MV-4-11 (cell line): Measurements from ENCODE around the gene TRAF3.
"Not testable (repeated sequence)": the region's sequence is repeated elsewhere in the genome, so short reads cannot be mapped to it uniquely, and the experiment has no call there.

ENCODE experiments used
- DNase-seq: peaks from one replicate; lab custom pipeline; 2025; lab: John Stamatoyannopoulos, UW

The TRAF3 gene

DNA sequence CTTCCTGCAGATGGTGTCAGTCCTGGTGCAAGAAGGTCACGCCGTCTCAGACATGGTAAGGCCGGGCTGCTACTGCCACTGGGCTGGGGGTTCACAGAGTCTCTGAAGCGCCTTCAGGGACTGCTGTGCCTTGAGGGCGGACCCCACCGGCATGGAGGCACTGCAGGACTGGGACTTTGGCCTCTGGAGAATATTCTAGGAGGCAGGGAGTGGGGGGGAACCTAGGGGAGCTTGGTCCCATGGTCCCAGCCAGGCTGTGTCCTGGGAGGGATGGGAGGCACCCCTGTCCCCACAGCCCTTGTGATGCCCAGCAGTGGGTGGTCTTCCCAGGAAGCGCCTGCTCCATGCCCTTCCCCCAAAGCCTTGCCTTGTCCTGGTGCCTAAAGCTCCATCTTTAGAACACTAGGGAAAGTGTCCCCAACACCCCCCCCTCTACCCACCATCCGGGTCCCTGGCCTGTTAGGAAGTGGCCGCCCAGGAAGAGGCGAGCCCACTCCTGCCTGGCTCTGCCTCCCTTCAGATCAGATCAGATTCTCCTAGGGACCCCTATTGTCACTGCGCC is 146.8 kb downstream of the TRAF3 start:
- DNase-seq = no peak

DNA sequence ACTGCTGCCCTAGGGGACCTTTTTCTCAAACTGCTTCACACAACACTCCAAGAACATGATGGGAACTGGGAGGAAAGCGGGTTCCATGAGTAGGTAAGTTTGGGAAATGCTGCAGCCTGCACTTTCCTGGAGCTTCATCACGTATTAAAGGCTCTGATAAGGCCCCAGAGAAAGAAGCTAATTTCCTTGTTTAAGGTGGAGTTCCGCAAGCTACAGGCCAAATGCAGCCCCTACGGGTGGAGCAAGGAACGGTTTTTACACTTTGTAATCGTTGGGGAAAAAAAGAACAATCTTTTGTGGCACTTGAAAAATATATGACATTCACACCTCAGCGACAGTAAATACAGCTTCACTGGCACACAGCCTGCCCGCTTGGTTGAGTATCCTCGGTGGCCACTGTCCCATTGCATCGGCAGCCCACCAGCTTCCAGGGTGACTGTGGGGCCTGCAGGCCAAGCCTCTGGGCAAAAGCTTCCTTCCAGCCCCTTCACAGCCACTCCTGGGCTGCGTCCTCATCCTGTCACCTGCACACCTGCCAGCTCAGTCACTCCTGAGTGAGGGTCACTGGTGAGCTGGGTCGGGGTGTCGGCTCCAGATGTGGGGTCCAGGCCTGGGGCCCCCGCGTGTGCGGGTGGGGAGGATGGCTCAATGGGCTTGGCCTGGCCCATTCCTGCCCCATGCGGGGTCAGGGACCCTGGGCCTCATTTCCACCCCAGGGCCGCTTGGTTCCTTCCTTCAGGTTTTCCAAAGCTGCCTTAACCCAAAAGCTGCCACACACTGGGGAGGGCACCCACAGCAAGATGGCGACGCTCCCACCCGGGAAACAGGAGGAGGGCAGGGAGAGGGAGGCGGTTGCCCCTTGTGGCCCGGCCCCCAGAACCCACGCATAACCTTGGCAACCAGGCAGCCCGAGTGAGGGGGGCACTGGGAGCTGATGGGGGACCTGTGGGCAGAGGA is 147.7 kb downstream of the TRAF3 start:
- no peak for DNase-seq

- DNase-seq = no peak
Observed at GRCh38 chr14:102925646-102926045, 148.4 kb downstream of the TRAF3 start.

DNA sequence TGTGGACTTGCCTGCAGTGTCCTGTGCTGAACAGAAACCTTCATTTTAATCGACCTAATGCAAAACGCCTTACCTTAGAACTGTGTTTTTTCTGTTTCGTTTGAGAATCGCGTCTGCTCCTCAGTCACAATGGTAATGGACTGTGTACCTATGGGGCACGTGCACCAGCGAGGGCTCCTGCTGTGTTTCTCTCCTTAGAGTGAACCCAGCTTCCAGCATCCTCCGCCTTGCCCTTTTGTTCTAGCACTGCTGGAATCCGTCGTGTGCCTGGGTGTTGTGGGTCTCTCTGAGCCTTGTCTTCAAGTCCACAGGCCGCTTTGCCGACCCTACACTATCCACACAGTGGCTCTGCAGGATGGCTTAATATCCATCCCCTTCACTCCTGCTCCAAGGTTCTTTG is 148.9 kb downstream of the TRAF3 start:
- no peak for DNase-seq

- not testable (repeated sequence) for DNase-seq
Observed at GRCh38 chr14:102926840-102927239, 149.6 kb downstream of the TRAF3 start.

- DNase-seq = no peak
Observed at GRCh38 chr14:102927346-102927877, 150.2 kb downstream of the TRAF3 start.

- peak; percentile 44 for DNase-seq
Observed at GRCh38 chr14:102927878-102928411, 150.7 kb downstream of the TRAF3 start.

- DNase-seq = peak; percentile 47
Observed at GRCh38 chr14:102928412-102929240, 151.4 kb downstream of the TRAF3 start.

- DNase-seq = no peak
Observed at GRCh38 chr14:102929241-102930137, 152.2 kb downstream of the TRAF3 start.

DNA sequence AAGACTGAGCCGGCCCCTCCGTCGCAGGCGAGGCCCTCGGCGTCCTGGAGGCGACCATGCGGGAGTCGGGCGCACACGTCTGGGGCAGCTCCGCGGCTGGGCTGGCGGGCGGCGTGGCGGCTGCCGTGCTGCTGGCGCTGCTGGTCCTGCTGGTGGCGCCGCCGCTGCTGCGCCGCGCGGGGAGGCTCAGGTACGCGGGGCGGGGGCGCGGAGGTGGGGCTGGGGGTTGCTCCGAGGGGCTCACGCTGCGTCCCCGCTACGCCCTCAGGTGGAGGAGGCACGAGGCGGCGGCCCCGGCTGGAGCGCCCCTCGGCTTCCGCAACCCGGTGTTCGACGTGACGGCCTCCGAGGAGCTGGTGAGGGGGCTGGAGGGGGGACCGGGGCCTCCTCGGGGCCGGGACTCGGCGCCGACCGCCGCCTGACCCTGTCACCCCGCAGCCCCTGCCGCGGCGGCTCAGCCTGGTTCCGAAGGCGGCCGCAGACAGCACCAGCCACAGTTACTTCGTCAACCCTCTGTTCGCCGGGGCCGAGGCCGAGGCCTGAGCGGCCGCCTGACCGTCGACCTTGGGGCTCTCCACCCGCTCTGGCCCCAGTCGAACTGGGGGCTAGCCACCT is 153.0 kb downstream of the TRAF3 start:
- no peak for DNase-seq

GRCh38 chr14:102930753-102931579 is 153.7 kb downstream of the TRAF3 start:
- DNase-seq = peak; percentile 74

DNA sequence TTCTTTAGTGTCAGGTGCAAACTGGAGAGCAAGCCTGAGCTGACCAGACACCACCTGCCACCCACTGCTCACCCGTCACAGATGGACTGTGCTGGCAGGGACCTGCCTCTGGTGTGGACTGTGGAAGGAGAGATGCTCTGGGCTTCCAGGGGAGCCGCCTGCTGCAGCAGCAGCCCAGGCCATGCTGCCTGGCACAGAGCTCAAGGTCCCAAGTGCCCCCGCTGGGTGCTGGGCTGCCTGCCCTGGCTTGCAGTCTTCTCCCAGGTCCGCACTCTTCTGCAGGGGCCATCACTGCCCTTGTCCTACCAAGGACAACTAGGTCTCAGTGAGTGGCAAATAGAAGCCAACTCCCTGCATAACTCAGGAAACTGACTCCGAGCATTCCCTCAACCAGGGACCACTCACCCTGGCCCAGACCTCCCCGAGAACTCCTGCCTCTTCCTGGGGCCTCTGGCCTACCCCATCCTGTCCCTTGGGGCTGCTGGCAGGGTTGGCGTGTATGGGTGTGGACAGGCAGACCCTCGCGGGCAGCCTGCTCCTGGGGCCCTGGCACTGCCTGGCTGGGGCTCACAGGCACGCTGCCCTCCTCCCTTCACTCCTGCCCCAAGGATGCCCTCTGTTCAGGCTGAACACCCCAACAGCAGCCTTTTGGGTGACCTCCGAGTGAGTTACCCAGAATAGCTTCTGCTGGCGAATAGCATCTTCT is 154.5 kb downstream of the TRAF3 start:
- DNase-seq = no peak

GRCh38 chr14:102932484-102933248 is 155.4 kb downstream of the TRAF3 start:
- no peak for DNase-seq

DNA sequence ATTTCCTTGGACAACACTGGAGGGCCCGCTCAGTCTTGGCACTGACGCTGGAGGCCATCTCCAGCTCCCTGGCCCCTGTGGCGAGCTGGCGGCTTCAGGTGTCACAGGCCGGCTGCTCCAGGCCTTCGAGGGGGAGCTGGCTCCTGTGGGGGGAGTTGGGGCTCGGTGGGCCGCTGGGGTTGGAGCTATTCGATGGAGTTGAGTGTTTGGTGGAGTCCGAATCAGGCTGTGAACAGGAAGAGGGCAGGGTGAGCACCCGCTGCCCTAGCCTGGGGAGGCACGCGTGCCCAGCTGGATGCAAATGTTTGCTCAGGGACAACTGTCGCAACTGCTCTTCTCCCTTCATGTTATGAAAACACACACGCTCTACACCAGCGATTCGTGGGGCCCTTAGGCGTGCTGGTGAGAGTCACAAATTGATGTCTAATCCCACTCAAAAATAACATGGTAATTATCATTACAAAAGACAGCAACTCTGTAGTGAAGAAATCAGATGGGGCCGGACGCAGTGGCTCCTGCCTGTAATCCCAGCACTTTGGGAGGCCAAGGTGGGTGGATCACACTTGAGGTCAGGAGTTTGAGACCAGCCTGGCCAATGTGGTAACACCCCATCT is 156.5 kb downstream of the TRAF3 start:
- DNase-seq = peak; percentile 20

- DNase-seq = no peak
Observed at GRCh38 chr14:102935756-102936155, 158.5 kb downstream of the TRAF3 start.

DNA sequence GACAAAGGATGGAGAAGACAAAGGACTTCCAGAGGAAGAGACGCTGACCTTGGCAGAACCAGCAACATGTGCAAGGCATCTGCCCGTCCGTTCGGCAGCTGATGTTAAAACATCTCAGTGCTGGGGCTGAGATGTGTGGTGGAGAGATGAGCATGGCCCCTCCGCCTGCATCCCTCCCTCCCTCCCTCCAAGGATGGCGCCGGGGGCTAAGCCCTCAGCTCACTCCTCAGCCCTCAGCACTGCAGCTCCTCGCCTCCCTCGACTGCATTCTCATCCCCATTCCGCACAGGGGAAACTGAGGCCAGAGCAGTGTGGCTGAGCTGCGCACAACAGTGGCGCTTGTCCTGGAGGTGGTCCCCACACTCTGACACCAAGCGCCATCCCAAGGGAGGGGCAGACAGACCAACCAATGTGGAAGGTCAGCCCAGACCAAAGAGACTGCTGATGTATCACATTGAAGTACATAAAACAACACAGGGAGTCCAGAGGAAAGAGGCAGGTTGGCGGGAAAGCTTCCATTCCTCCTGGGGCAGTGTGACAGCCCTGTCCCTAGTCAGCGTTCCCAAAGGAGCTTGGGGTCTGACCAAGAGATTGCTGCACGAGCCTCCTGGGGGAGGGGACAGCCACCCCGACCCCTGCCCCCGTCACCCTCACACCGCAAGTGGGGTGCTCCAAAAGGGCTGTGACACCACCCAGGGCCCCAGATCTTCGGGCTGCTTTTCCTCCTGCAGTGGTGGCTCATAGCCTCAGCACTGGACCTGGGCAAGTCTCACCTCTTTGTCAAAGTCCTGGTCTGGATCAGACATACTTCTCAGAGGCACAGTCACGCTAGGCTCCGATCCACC is 160.3 kb downstream of the TRAF3 start:
- no peak for DNase-seq

GRCh38 chr14:102938191-102938590 is 160.9 kb downstream of the TRAF3 start:
- no peak for DNase-seq
